H9 (cell line): ENCODE results near the gene APOL2. TPM values are rescaled to one million over a fixed set of nuclear protein-coding genes. Genes with fewer than 3 reads are reported as not detected.

ENCODE experiments used
- DNase-seq: peaks from one replicate; pipeline ENCODE4 v3.0.0-alpha.2; 2017
- H2AFZ ChIP-seq: one replicate; pipeline ENCODE4 v1.6.1; 2013; ENCODE audit warnings: mild to moderate bottlenecking, low read length, control low read depth, moderate library complexity
- H2AK5ac ChIP-seq: 2 replicates; pipeline ENCODE4 v1.6.1; 2013; ENCODE audit warnings: low read length, control low read depth, mixed read lengths; ENCODE audit not compliant: insufficient read length
- H2BK120ac ChIP-seq: one replicate; pipeline ENCODE4 v1.6.1; 2013; ENCODE audit warnings: low read depth, mild to moderate bottlenecking, low read length, control low read depth, inconsistent platforms; ENCODE audit not compliant: poor library complexity, severe bottlenecking
- H2BK12ac ChIP-seq: 2 replicates; pipeline ENCODE4 v1.6.1; 2013; ENCODE audit warnings: low read length, control low read depth, mixed read lengths, low read depth; ENCODE audit not compliant: insufficient read length
- H2BK15ac ChIP-seq: 2 replicates; pipeline ENCODE4 v1.6.1; 2013; ENCODE audit warnings: low read depth, low read length, control low read depth
- H2BK20ac ChIP-seq: one replicate; pipeline ENCODE4 v1.6.1; 2013; ENCODE audit warnings: low read depth, mild to moderate bottlenecking, low read length, control low read depth, inconsistent platforms; ENCODE audit not compliant: poor library complexity, severe bottlenecking
- H2BK5ac ChIP-seq: 2 replicates; pipeline ENCODE4 v1.6.1; 2013; ENCODE audit warnings: low read length, control low read depth, mixed read lengths; ENCODE audit not compliant: insufficient read length
- H3K14ac ChIP-seq: 2 replicates; pipeline ENCODE4 v1.6.1; 2013; ENCODE audit warnings: low read length, control low read depth; ENCODE audit not compliant: insufficient read depth
- H3K18ac ChIP-seq: 2 replicates; pipeline ENCODE4 v1.6.1; 2013; ENCODE audit warnings: low read depth, mild to moderate bottlenecking, mixed read lengths, low read length, control low read depth; ENCODE audit not compliant: insufficient read length
- H3K23ac ChIP-seq: 2 replicates; pipeline ENCODE4 v1.6.1; 2013; ENCODE audit warnings: low read length, control low read depth, mixed read lengths, low read depth; ENCODE audit not compliant: insufficient read length
- H3K23me2 ChIP-seq: 2 replicates; pipeline ENCODE4 v1.6.1; 2013; ENCODE audit warnings: low read depth, mild to moderate bottlenecking, mixed read lengths, low read length, control low read depth; ENCODE audit not compliant: insufficient read length, poor library complexity, severe bottlenecking
- H3K27ac ChIP-seq: 2 replicates; pipeline ENCODE4 v1.5.1; 2013; ENCODE audit warnings: low read length, control low read depth, mixed read lengths, low read depth; ENCODE audit not compliant: insufficient read length
- H3K27me3 ChIP-seq: 2 replicates; pipeline ENCODE4 v1.6.1; 2013; ENCODE audit warnings: low read length, control low read depth, inconsistent platforms; ENCODE audit not compliant: insufficient read depth
- H3K4ac ChIP-seq: 2 replicates; pipeline ENCODE4 v1.6.1; 2013; ENCODE audit warnings: low read depth, mild to moderate bottlenecking, control low read depth, inconsistent platforms, low read length, moderate library complexity
- H3K4me1 ChIP-seq: 2 replicates; pipeline ENCODE4 v1.6.1; 2013; ENCODE audit warnings: low read length, control low read depth, inconsistent platforms; ENCODE audit not compliant: insufficient read depth
- H3K4me2 ChIP-seq: 2 replicates; pipeline ENCODE4 v1.6.1; 2013; ENCODE audit warnings: low read length, control low read depth, mixed read lengths; ENCODE audit not compliant: insufficient read length, insufficient read depth
- H3K56ac ChIP-seq: 2 replicates; pipeline ENCODE4 v1.6.1; 2013; ENCODE audit warnings: low read depth, mild to moderate bottlenecking, mixed read lengths, low read length, control low read depth; ENCODE audit not compliant: insufficient read length
- H3K79me1 ChIP-seq: 2 replicates; pipeline ENCODE4 v1.6.1; 2013; ENCODE audit warnings: low read depth, mild to moderate bottlenecking, moderate library complexity, low read length, control low read depth, inconsistent platforms; ENCODE audit not compliant: insufficient read depth, poor library complexity, severe bottlenecking
- H3K79me2 ChIP-seq: 2 replicates; pipeline ENCODE4 v1.6.1; 2013; ENCODE audit warnings: low read length, control low read depth, inconsistent platforms; ENCODE audit not compliant: insufficient read depth
- H3K9ac ChIP-seq: 2 replicates; pipeline ENCODE4 v1.6.1; 2013; ENCODE audit warnings: low read length, control low read depth, mixed read lengths; ENCODE audit not compliant: insufficient read length; ENCODE audit errors: extremely low read depth
- H3K9me3 ChIP-seq: one replicate; pipeline ENCODE4 v1.6.1; 2013; ENCODE audit warnings: low read depth, low read length, inconsistent platforms; ENCODE audit not compliant: control insufficient read depth
- H3T11ph ChIP-seq: one replicate; pipeline ENCODE4 v1.6.1; 2013; ENCODE audit warnings: mild to moderate bottlenecking, low read length, control low read depth, inconsistent platforms
- H4K20me1 ChIP-seq: one replicate; pipeline ENCODE4 v1.6.1; 2013; ENCODE audit not compliant: control insufficient read depth, insufficient read length, insufficient read depth
- H4K5ac ChIP-seq: 2 replicates; pipeline ENCODE4 v1.6.1; 2013; ENCODE audit warnings: low read depth, mild to moderate bottlenecking, mixed read lengths, low read length, control low read depth; ENCODE audit not compliant: insufficient read length
- H4K8ac ChIP-seq: replicated peaks from 2 replicates; pipeline ENCODE4 v1.6.1; 2013; ENCODE audit warnings: low read length, control low read depth, mixed read lengths, low read depth; ENCODE audit not compliant: insufficient read length
- H4K91ac ChIP-seq: 2 replicates; pipeline ENCODE4 v1.6.1; 2013; ENCODE audit warnings: low read depth, mild to moderate bottlenecking, moderate library complexity, mixed read lengths, low read length, control low read depth; ENCODE audit not compliant: insufficient read length
- H3K27ac Mint-ChIP-seq, 3 experiments: 2 replicates in 2 of 3; 3 replicates in 1 of 3; pipeline ENCODE4 v1.8.0; 2020 to 2021; ENCODE audit warnings: mixed read lengths in 3 of 3, mild to moderate bottlenecking in 1 of 3, moderate library complexity in 1 of 3
- H3K27me3 Mint-ChIP-seq: 2 replicates; pipeline ENCODE4 v1.8.0; 2021; ENCODE audit warnings: low read depth, mild to moderate bottlenecking, moderate library complexity, mixed read lengths
- H3K36me3 Mint-ChIP-seq, 3 experiments: 2 replicates in 2 of 3; 3 replicates in 1 of 3; pipeline ENCODE4 v1.8.0; 2020 to 2021; ENCODE audit warnings: low read depth in 3 of 3, mixed read lengths in 3 of 3; ENCODE audit not compliant: insufficient read depth in 1 of 3
- H3K4me1 Mint-ChIP-seq, 2 experiments: 2 replicates each; pipeline ENCODE4 v1.8.0; 2020; ENCODE audit warnings: mixed read lengths in 2 of 2
- H3K4me3 Mint-ChIP-seq, 2 experiments: 2 replicates in 1 of 2; 3 replicates in 1 of 2; pipeline ENCODE4 v1.8.0; 2020 to 2021; ENCODE audit warnings: mild to moderate bottlenecking in 2 of 2, mixed read lengths in 2 of 2, moderate library complexity in 1 of 2
- H3K9me3 Mint-ChIP-seq, 2 experiments: 2 replicates in 1 of 2; 3 replicates in 1 of 2; pipeline ENCODE4 v1.8.0; 2020; ENCODE audit warnings: mild to moderate bottlenecking in 2 of 2, mixed read lengths in 2 of 2, moderate library complexity in 1 of 2
- WGBS: extraction: QIAGEN DNeasy Blood & Tissue Kit; methylation state at CpG from one replicate; pipeline ENCODE4 v1.1.7; 2013; ENCODE audit warnings: missing lambda C conversion rate, low lambda C conversion rate, mixed read lengths; ENCODE audit not compliant: insufficient read length; ENCODE audit errors: extremely low coverage; 5-methylcytosine and 5-hydroxymethylcytosine counted together
- total RNA-seq: library from RNA; stranded (reverse); gene quantifications from 2 replicates; pipeline ENCODE4 v1.2.1, GENCODE V29; 2021
- TF ChIP-seq, protein P1 (sequence below): fragments of 200-600 bp; sonication (generic); conservative IDR thresholded peaks from 3 replicates; pipeline ENCODE4 v1.8.0; 2021; ENCODE audit warnings: antibody characterized with exemption, mild to moderate bottlenecking

APOL2 gene
- total RNA-seq, 1 experiment from 2014 or later: 15.6 TPM

DNA sequence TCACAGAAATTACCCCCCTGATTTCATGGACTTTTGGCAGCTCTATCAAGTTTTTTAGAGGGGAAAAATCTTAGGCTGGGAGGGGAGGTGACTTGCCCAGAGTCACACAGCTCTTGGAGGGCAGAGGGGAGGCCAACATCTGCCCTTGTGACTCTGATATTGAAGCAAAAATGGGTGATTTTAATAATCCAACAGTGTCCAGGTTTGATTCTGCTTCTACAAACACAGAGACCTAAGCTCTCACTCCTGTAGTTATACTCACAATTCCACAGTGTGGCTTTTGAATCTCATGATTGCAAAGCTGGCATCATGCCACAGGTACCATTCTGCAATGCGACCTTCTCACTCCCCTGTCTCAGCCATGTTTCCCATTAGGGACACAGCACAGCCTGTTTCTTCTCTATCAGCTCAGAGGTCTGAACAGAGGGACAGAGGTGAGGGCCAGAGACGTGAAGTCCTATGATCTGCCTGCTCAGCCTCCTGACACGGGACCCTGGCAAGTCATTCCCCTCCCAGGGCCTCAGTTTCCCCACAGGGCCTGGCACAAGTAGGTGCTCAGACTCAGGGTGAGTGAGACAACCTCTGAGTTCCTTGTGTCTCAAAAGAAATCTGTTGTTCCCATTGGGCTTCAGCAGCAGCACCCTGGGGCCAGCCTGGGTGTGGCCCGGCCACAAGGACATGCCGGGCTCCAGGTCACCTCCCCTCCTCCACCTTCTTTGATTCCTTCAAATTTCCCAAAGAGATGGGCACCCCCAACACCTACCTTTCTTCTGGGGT is 766 bp downstream of the APOL2 start:
- Histone ChIP-seq H2BK15ac (no peak overlapping the region), H2BK5ac (no peak overlapping the region), H3K9ac (peak overlapping the region; percentile 88), H3K18ac (no peak overlapping the region), H4K5ac (no peak overlapping the region), H2BK20ac (no peak overlapping the region), H3K23ac (no peak overlapping the region), H2AFZ (no peak overlapping the region), H4K91ac (peak overlapping the region; percentile 14), H3K23me2 (peaks cover 9% of the 10 kb centered on the region), H3K4me2 (peak overlapping the region; percentile 97), H3K4ac (no peak overlapping the region), H3K4me1 (no peaks in the 10 kb centered on the region), H4K20me1 (no peaks in the 10 kb centered on the region), H2BK12ac (no peak overlapping the region), H3K27me3 (no peaks in the 10 kb centered on the region), H3K9me3 (no peaks in the 10 kb centered on the region), H4K8ac (no peak overlapping the region), H3K14ac (peak overlapping the region; percentile 84), H2BK120ac (no peak overlapping the region), H3K27ac (no peak overlapping the region), H2AK5ac (no peak overlapping the region), H3K79me1 (no peaks in the 10 kb centered on the region), H3K56ac (no peak overlapping the region), H3T11ph (no peak overlapping the region), H3K79me2 (no peaks in the 10 kb centered on the region; the same call in 1 of the 2 replicates)
- Mint-ChIP-seq H3K4me3 (peak overlapping the region; percentile 80 to 88), H3K27ac (peak overlapping the region; percentile 77 to 98 (median 94); a peak in 4 of 7 replicates), H3K4me1 (peaks cover 30 to 31% of the 10 kb centered on the region in 2 experiments), H3K9me3 (peaks cover 0 to 5% of the 10 kb centered on the region in 2 experiments; a peak in 2 of 5 replicates), H3K27me3 (no peaks in the 10 kb centered on the region; the same call in 1 of the 2 replicates), H3K36me3 (peaks cover 7 to 23% (median 17%) of the 10 kb centered on the region in 3 experiments)
- no CpG with 5 or more reads among the region's 5 CpGs for WGBS
- TF ChIP-seq, protein P1, sequence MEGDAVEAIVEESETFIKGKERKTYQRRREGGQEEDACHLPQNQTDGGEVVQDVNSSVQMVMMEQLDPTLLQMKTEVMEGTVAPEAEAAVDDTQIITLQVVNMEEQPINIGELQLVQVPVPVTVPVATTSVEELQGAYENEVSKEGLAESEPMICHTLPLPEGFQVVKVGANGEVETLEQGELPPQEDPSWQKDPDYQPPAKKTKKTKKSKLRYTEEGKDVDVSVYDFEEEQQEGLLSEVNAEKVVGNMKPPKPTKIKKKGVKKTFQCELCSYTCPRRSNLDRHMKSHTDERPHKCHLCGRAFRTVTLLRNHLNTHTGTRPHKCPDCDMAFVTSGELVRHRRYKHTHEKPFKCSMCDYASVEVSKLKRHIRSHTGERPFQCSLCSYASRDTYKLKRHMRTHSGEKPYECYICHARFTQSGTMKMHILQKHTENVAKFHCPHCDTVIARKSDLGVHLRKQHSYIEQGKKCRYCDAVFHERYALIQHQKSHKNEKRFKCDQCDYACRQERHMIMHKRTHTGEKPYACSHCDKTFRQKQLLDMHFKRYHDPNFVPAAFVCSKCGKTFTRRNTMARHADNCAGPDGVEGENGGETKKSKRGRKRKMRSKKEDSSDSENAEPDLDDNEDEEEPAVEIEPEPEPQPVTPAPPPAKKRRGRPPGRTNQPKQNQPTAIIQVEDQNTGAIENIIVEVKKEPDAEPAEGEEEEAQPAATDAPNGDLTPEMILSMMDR: no peak
- DNase-seq: peak; percentile 18
